ENCODE results near the gene METTL14. TPM values are rescaled to one million over a fixed set of nuclear protein-coding genes. Genes with fewer than 3 reads are reported as not detected.

Gene METTL14
- total RNA-seq, 2 donors from 2014 or later: 38.9 to 53.7 TPM

- Mint-ChIP-seq H3K4me1 (ENCODE audit: low read depth in 2 of 2) (peaks cover under 1 to 3% of the 10 kb centered on the region in 2 donors), H3K27ac (no peak overlapping the region)
- no peak for ATAC-seq
Measured at GRCh38 chr4:118718511-118719170, 33.4 kb downstream of the METTL14 start.

GRCh38 chr4:118721752-118722151 lies 36.6 kb downstream of the METTL14 start:
- peaks cover 7% of the 10 kb centered on the region in 2 donors for H3K4me1 Mint-ChIP-seq (ENCODE audit: low read depth in 2 of 2)
- ATAC-seq: no peak

More at GRCh38 chr4:118718511-118719170, 33.4 kb downstream of the METTL14 start:
- Mint-ChIP-seq H3K9me3 (no peaks in the 10 kb centered on the region), H3K4me3 (no peak overlapping the region), H3K27me3 (no peaks in the 10 kb centered on the region), H3K36me3 (peaks cover 13% of the 10 kb centered on the region)
- no peak for DNase-seq (ENCODE audit: low spot score)

DNA sequence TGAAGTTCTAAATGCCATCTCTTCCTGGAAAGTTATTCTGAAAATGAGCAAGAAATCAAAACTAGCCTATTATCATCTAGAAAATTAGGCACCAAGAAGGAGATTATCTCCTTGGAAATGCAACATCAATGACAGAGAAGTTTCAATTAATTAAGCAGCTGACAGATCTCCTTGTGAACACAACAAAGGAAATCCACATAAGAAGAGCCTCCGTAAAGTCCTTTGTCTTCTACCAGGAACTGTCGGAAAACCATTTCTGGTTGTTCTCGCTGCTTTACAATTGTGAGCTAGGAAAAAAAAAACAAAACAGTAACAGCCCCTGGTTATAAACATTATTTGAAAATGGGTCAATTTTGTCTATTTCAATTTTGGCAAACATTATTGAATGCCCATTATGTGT lies 38.2 kb downstream of the METTL14 start:
- DNase-seq (ENCODE audit: low spot score): no peak
- no peak overlapping the region for H3K4me3 Mint-ChIP-seq
- no peak for ATAC-seq
- H3K27ac Mint-ChIP-seq: no peak overlapping the region
- no peaks in the 10 kb centered on the region for H3K9me3 Mint-ChIP-seq
- peaks cover 7% of the 10 kb centered on the region in 2 donors for H3K4me1 Mint-ChIP-seq (ENCODE audit: low read depth in 2 of 2)
- no peaks in the 10 kb centered on the region for H3K27me3 Mint-ChIP-seq
- peaks cover 35% of the 10 kb centered on the region for H3K36me3 Mint-ChIP-seq

More at GRCh38 chr4:118721752-118722151, 36.6 kb downstream of the METTL14 start:
- Mint-ChIP-seq H3K27me3 (no peaks in the 10 kb centered on the region), H3K36me3 (peaks cover 31% of the 10 kb centered on the region), H3K4me3 (no peak overlapping the region), H3K27ac (no peak overlapping the region), H3K9me3 (no peaks in the 10 kb centered on the region)
- no peak for DNase-seq (ENCODE audit: low spot score)

DNA sequence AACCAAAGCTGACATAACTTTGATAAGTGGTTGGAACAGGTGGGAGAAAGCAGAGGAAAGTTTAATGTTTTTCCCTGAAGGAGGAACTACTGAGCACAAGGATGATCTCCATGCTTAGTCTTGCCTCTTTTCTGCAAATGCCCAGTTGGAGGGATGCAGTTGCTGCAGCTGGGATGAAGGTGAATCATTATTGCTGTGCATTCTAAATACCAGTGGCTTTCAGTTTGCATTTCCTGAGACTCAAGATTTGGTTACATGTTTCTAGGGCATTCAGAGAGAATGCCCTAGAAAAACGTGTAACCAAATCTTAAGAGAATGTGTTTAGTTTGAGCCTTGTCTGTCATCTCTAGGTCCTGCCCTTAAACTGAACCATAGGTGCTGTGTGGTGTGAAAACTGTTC lies 42.2 kb downstream of the METTL14 start:
- Mint-ChIP-seq H3K4me1 (ENCODE audit: low read depth in 2 of 2) (peaks cover 4 to 7% of the 10 kb centered on the region in 2 donors), H3K9me3 (no peaks in the 10 kb centered on the region), H3K36me3 (peaks cover 27% of the 10 kb centered on the region), H3K27me3 (no peaks in the 10 kb centered on the region), H3K27ac (no peak overlapping the region), H3K4me3 (no peak overlapping the region)
- ATAC-seq (no peak), DNase-seq (ENCODE audit: low spot score) (no peak)

DNA sequence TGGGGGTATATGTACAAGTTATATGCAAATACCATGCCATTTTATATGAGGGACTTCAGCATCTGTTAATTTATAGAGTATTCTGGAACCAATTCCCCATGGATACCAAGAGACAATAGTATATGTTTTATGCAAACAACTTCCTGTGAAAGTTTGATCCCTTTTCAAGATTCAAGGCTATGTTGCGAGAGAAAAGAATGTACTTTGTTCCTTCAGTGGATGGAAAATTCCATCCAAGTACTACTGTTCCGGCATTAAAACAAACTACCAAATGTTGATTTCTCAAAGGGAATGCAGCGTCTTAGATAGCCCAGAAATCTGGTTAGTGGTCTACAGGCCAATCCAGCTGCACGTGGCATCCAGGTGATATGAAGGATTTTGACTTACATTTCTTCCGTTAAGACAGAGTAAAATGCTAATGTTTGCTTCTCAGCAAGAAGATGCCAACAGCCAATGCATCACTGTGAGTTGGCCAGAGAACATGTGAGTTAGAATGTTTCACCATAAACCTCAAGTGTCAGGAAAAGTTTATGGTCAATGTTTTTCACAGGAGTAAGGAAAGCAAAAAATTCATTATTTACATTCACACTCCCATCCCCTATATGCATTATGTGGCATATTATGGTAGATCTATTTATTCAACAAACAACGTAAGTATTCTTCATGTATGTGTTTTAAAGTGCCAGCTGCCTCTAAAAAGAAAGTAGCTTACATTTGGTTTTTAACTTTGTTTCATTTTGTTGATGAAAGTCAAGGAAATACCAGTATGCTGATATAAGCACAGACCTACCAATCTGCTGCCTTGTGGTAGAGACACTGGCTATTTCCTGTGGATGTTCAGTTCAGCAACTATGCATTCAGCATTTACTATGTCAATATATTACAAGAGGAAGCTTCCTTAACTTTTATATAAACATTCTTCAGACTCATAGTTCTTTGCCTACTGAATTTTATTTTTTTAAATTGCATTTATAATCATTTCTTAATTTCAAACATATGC lies 44.4 kb downstream of the METTL14 start:
- no peak overlapping the region for H3K27ac Mint-ChIP-seq
- peaks cover 20% of the 10 kb centered on the region for H3K36me3 Mint-ChIP-seq
- DNase-seq (ENCODE audit: low spot score) (no peak), ATAC-seq (no peak)
- no peaks in the 10 kb centered on the region for H3K27me3 Mint-ChIP-seq
- no peak overlapping the region for H3K4me3 Mint-ChIP-seq
- no peaks in the 10 kb centered on the region for H3K9me3 Mint-ChIP-seq
- no peaks in the 10 kb centered on the region for H3K4me1 Mint-ChIP-seq (ENCODE audit: low read depth in 2 of 2)

DNA sequence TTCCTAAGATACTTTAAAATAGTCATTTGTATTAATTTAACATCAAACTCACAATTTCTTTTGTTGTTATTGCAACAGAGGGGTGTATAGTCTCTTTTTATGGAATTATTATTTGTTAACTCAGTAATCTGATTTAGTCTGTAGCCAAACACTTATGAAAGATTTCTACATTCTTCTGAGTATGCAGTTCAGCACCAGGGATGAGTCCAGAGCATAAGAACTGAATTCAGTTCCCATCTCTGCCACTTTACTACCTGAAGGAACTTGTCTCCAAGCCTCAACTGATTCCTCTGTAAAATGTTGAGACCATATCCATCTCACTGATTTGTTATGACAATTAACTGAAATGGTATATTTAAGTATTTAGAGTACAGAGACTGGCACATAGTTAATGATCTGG lies 45.5 kb downstream of the METTL14 start:
- no peak overlapping the region for H3K4me3 Mint-ChIP-seq
- H3K9me3 Mint-ChIP-seq: no peaks in the 10 kb centered on the region
- H3K27me3 Mint-ChIP-seq: no peaks in the 10 kb centered on the region
- no peak overlapping the region for H3K27ac Mint-ChIP-seq
- ATAC-seq (no peak), DNase-seq (ENCODE audit: low spot score) (no peak)
- no peaks in the 10 kb centered on the region for H3K4me1 Mint-ChIP-seq (ENCODE audit: low read depth in 2 of 2)
- H3K36me3 Mint-ChIP-seq: peaks cover 22% of the 10 kb centered on the region

GRCh38 chr4:118732591-118733330 lies 47.6 kb downstream of the METTL14 start:
- Mint-ChIP-seq H3K36me3 (peaks cover 11% of the 10 kb centered on the region), H3K4me3 (no peak overlapping the region), H3K27me3 (no peaks in the 10 kb centered on the region), H3K27ac (no peak overlapping the region), H3K4me1 (ENCODE audit: low read depth in 2 of 2) (no peaks in the 10 kb centered on the region), H3K9me3 (no peaks in the 10 kb centered on the region)
- ATAC-seq (no peak), DNase-seq (ENCODE audit: low spot score) (no peak)

DNA sequence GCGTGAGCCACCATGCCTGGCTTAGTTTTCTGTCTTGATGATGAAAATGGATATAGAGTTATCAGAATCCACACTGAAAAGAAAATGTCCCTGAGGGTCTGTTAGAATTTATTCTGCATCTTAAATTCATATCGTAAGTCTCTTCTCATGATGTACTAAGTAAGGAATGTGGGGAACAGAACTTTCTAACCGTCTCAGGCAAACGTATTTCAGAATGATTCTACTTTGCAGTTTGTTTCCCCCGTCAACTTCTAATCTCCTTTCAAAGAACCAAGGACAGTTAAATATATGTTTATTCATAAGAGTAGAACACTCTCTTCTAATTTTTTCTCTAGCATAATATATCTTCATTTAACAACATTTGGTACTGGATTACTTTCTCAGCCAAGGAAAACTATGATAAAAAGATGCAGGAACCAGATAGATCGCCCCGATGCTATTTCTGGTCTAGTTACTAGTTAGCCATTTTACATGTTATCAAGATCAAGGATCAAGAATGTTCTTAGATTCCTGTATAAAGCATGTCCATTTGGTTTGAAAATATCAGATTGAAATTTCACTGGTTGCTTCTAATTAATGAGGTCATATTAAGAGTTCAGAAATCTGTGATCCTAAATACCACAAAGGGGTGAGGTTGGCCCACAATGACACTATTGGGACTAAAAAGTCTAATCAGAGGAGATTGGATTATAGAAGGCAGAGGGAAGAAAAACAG lies 49.5 kb downstream of the METTL14 start:
- ATAC-seq (no peak), DNase-seq (ENCODE audit: low spot score) (no peak)
- Mint-ChIP-seq H3K27me3 (no peaks in the 10 kb centered on the region), H3K36me3 (peaks cover 15% of the 10 kb centered on the region), H3K9me3 (no peaks in the 10 kb centered on the region), H3K4me1 (ENCODE audit: low read depth in 2 of 2) (no peaks in the 10 kb centered on the region), H3K4me3 (no peak overlapping the region), H3K27ac (no peak overlapping the region)

- DNase-seq (ENCODE audit: low spot score) (no peak), ATAC-seq (no peak)
- no peak overlapping the region for H3K27ac Mint-ChIP-seq
- H3K9me3 Mint-ChIP-seq: no peaks in the 10 kb centered on the region
- no peaks in the 10 kb centered on the region for H3K27me3 Mint-ChIP-seq
- no peaks in the 10 kb centered on the region for H3K4me1 Mint-ChIP-seq (ENCODE audit: low read depth in 2 of 2)
- no peak overlapping the region for H3K4me3 Mint-ChIP-seq
- peaks cover 20% of the 10 kb centered on the region for H3K36me3 Mint-ChIP-seq
Measured at GRCh38 chr4:118736900-118737299, 51.7 kb downstream of the METTL14 start.

- Mint-ChIP-seq H3K27ac (no peak overlapping the region), H3K9me3 (no peaks in the 10 kb centered on the region), H3K27me3 (no peaks in the 10 kb centered on the region), H3K4me1 (ENCODE audit: low read depth in 2 of 2) (no peaks in the 10 kb centered on the region), H3K4me3 (no peak overlapping the region), H3K36me3 (peaks cover 20% of the 10 kb centered on the region)
- DNase-seq (ENCODE audit: low spot score) (no peak), ATAC-seq (no peak)
Measured at GRCh38 chr4:118738090-118738489, 52.9 kb downstream of the METTL14 start.

- H3K36me3 Mint-ChIP-seq: peaks cover 28% of the 10 kb centered on the region
- H3K9me3 Mint-ChIP-seq: no peaks in the 10 kb centered on the region
- H3K27me3 Mint-ChIP-seq: no peaks in the 10 kb centered on the region
- no peak for DNase-seq (ENCODE audit: low spot score)
- no peaks in the 10 kb centered on the region for H3K4me1 Mint-ChIP-seq (ENCODE audit: low read depth in 2 of 2)
- no peak for ATAC-seq
- no peak overlapping the region for H3K27ac Mint-ChIP-seq
- H3K4me3 Mint-ChIP-seq: no peak overlapping the region
Measured at GRCh38 chr4:118739022-118739713, 54.0 kb downstream of the METTL14 start.

- Mint-ChIP-seq H3K4me1 (ENCODE audit: low read depth in 2 of 2) (no peaks in the 10 kb centered on the region), H3K4me3 (no peak overlapping the region), H3K36me3 (peaks cover 30% of the 10 kb centered on the region), H3K9me3 (no peaks in the 10 kb centered on the region), H3K27ac (no peak overlapping the region), H3K27me3 (no peaks in the 10 kb centered on the region)
- DNase-seq (ENCODE audit: low spot score) (no peak), ATAC-seq (no peak)
Measured at GRCh38 chr4:118740869-118741268, 55.7 kb downstream of the METTL14 start.
